Measurements from ENCODE around the gene LY86.

DNA sequence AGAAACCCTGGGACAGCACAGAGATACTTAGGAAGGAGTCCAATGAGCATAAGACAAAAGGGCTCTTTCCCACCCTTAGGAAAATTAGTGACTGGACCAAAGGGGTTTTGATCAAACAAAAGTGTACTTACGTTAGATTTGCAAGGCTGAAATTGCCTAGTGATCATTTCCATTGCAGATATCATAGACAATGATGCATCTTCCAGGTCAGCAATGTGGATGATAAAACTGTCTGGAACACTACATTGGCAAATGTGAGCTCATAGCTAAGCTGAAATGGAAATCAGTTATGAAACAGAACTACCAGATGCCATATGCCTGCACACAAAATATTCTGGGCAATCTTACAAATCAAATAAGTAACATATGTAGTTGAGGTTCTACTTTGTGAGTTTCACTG lies 34.0 kb downstream of the LY86 start:
- TF ChIP-seq POLR2AphosphoS5 (IDR thresholded peaks at IDR 0.05; ENCODE audit: low read depth, low read length): no peak
- TF ChIP-seq SIN3A (IDR thresholded peaks at IDR 0.05; ENCODE audit: borderline replicate concordance, insufficient read depth, low read length): no peak
- no peak for TF ChIP-seq REST (IDR thresholded peaks at IDR 0.05; ENCODE audit: insufficient read depth in 1 of 2, low read depth in 2 of 2, low read length in 2 of 2)
- no peak for TF ChIP-seq TAF1 (IDR thresholded peaks at IDR 0.05; ENCODE audit: borderline replicate concordance, insufficient read depth, low read length)
- TF ChIP-seq FOXP2 (optimal IDR thresholded peaks at IDR 0.05; ENCODE audit: borderline replicate concordance, extremely low read depth, extremely low read length, insufficient read depth): no peak

Data from PFSK-1 (cell line).